ENCODE measurements around the gene LAMA2. TPM values are rescaled to one million over a fixed set of nuclear protein-coding genes. Genes with fewer than 3 reads are reported as not detected.

LAMA2 gene
- total RNA-seq, 1 experiment from 2014 or later: 0.28 TPM

DNA sequence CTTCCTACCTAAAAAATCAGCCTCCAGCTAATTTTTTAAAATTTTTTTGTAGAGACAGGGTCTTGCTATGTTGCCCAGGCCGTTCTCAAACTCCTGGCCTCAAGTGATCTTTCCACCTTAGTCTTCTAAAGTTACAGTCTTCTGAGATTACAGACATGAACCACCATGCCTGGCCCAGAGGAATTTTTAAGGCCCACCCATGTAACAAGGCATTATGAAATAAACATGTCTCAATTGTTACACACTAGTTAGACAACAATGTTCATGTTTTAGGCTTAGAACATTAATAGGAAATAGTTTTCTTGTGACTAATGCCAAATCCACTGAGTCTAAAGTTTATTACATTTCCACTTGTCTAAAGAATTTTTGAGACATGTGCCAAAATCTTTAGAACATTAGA, 221.2 kb downstream of the LAMA2 start:
- ATAC-seq (no peak), DNase-seq (ENCODE audit: low read depth, low spot score) (no peak)

DNA sequence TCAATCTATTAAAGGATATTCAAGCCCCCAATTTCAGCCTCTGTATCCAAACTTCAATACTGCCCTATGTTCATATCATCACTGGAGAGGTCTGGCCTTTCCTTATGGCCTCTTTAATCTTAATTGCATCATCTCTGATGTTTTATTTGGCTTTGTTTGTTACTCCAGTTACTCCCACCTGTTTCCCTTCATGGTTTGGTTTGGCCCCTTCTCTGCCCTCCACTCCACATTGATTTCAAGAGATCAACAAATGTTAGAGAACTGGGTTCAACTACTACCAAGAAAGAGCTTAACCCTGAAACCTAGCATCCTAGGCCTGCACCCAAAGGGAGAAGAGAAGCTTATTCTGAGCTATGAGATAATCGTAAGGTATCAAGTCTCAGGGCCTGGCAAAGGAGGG, 221.6 kb downstream of the LAMA2 start:
- H3K4me1 ChIP-seq (ENCODE audit: control insufficient read depth, insufficient read depth, low read length): 0 out of 2 replicates have a peak, but pooled peaks cover 3% of the 10 kb centered on the region
- intact Hi-C loops (cut with micrococcal nuclease; ENCODE audit: unreplicated experiment) (no loop called here), in situ Hi-C loops (cut with HindIII; ENCODE audit: low pct_unique_long_range_greater_than_20kb, low sequenced_read_pairs) (no loop called here)
- no peak overlapping the region for H3K27ac ChIP-seq (ENCODE audit: low read length)
- ATAC-seq (no peak), DNase-seq (ENCODE audit: low read depth, low spot score) (no peak)
- no peak overlapping the region for H3K4me3 ChIP-seq (ENCODE audit: low read depth in 2 of 2, low read length in 2 of 2)
- no peaks in the 10 kb centered on the region for H3K9me3 ChIP-seq (ENCODE audit: control insufficient read depth, insufficient read depth, low read depth, low read length)
- POLR2A ChIA-PET: no interaction called here
- no TSS peak for BruUV-seq (replicated peaks)
- CTCF ChIA-PET: no interaction called here
- H3K27me3 ChIP-seq (ENCODE audit: control insufficient read depth, insufficient read depth, low read length): no peaks in the 10 kb centered on the region
- TF ChIP-seq, protein P1, sequence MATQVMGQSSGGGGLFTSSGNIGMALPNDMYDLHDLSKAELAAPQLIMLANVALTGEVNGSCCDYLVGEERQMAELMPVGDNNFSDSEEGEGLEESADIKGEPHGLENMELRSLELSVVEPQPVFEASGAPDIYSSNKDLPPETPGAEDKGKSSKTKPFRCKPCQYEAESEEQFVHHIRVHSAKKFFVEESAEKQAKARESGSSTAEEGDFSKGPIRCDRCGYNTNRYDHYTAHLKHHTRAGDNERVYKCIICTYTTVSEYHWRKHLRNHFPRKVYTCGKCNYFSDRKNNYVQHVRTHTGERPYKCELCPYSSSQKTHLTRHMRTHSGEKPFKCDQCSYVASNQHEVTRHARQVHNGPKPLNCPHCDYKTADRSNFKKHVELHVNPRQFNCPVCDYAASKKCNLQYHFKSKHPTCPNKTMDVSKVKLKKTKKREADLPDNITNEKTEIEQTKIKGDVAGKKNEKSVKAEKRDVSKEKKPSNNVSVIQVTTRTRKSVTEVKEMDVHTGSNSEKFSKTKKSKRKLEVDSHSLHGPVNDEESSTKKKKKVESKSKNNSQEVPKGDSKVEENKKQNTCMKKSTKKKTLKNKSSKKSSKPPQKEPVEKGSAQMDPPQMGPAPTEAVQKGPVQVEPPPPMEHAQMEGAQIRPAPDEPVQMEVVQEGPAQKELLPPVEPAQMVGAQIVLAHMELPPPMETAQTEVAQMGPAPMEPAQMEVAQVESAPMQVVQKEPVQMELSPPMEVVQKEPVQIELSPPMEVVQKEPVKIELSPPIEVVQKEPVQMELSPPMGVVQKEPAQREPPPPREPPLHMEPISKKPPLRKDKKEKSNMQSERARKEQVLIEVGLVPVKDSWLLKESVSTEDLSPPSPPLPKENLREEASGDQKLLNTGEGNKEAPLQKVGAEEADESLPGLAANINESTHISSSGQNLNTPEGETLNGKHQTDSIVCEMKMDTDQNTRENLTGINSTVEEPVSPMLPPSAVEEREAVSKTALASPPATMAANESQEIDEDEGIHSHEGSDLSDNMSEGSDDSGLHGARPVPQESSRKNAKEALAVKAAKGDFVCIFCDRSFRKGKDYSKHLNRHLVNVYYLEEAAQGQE (IDR thresholded peaks at IDR 0.05; ENCODE audit: insufficient read depth in 1 of 2, low read depth in 2 of 2, low read length in 1 of 2): no peak
- TF ChIP-seq SIN3A (IDR thresholded peaks at IDR 0.05; ENCODE audit: borderline replicate concordance, insufficient read depth, low read depth, low read length): no peak
- TF ChIP-seq TCF7L2 (IDR thresholded peaks at IDR 0.05; ENCODE audit: low read depth, low read length): no peak
- no peak for TF ChIP-seq POLR2AphosphoS5 (IDR thresholded peaks at IDR 0.05; ENCODE audit: low read depth, low read length)
- TF ChIP-seq, protein P2, sequence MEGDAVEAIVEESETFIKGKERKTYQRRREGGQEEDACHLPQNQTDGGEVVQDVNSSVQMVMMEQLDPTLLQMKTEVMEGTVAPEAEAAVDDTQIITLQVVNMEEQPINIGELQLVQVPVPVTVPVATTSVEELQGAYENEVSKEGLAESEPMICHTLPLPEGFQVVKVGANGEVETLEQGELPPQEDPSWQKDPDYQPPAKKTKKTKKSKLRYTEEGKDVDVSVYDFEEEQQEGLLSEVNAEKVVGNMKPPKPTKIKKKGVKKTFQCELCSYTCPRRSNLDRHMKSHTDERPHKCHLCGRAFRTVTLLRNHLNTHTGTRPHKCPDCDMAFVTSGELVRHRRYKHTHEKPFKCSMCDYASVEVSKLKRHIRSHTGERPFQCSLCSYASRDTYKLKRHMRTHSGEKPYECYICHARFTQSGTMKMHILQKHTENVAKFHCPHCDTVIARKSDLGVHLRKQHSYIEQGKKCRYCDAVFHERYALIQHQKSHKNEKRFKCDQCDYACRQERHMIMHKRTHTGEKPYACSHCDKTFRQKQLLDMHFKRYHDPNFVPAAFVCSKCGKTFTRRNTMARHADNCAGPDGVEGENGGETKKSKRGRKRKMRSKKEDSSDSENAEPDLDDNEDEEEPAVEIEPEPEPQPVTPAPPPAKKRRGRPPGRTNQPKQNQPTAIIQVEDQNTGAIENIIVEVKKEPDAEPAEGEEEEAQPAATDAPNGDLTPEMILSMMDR (IDR thresholded peaks at IDR 0.05): no peak
- H3K36me3 ChIP-seq (ENCODE audit: control insufficient read depth, insufficient read depth, low read length): no peaks in the 10 kb centered on the region

More for the DNA sequence above, 221.2 kb downstream of the LAMA2 start:
- in situ Hi-C loops (cut with HindIII; ENCODE audit: low pct_unique_long_range_greater_than_20kb, low sequenced_read_pairs) (no loop called here), intact Hi-C loops (cut with micrococcal nuclease; ENCODE audit: unreplicated experiment) (no loop called here)
- Histone ChIP-seq H3K27me3 (ENCODE audit: control insufficient read depth, insufficient read depth, low read length) (no peaks in the 10 kb centered on the region), H3K9me3 (ENCODE audit: control insufficient read depth, insufficient read depth, low read depth, low read length) (no peaks in the 10 kb centered on the region), H3K4me1 (ENCODE audit: control insufficient read depth, insufficient read depth, low read length) (0 out of 2 replicates have a peak, but pooled peaks cover 3% of the 10 kb centered on the region), H3K27ac (ENCODE audit: low read length) (no peak overlapping the region), H3K36me3 (ENCODE audit: control insufficient read depth, insufficient read depth, low read length) (no peaks in the 10 kb centered on the region), H3K4me3 (ENCODE audit: low read depth in 2 of 2, low read length in 2 of 2) (no peak overlapping the region)
- BruUV-seq (replicated peaks): no TSS peak
- POLR2A ChIA-PET: no interaction called here
- CTCF ChIA-PET: no interaction called here
- TF ChIP-seq POLR2AphosphoS5 (IDR thresholded peaks at IDR 0.05; ENCODE audit: low read depth, low read length) (no peak), TCF7L2 (IDR thresholded peaks at IDR 0.05; ENCODE audit: low read depth, low read length) (no peak), SIN3A (IDR thresholded peaks at IDR 0.05; ENCODE audit: borderline replicate concordance, insufficient read depth, low read depth, low read length) (no peak)
- TF ChIP-seq, protein P1 (IDR thresholded peaks at IDR 0.05; ENCODE audit: insufficient read depth in 1 of 2, low read depth in 2 of 2, low read length in 1 of 2): no peak
- TF ChIP-seq, protein P2 (IDR thresholded peaks at IDR 0.05): no peak
